ENCODE data around the gene TSPAN9. TPM values are rescaled to one million over a fixed set of nuclear protein-coding genes. Genes with fewer than 3 reads are reported as not detected.

The TSPAN9 gene
- total RNA-seq, 4 donors from 2014 or later, result 27.9 to 49.1 (median 42.0) TPM

GRCh38 chr12:3084742-3085141 lies 7.6 kb downstream of the TSPAN9 start:
- no peak for TF ChIP-seq POLR2A (IDR thresholded peaks at IDR 0.05)
- TF ChIP-seq CTCF (IDR thresholded peaks at IDR 0.05), result no peak
- 86 to 87% methylated on average over 12 of the region's 12 CpGs for WGBS, 2 donors
- no peak overlapping the region for H3K4me3 ChIP-seq (ENCODE audit: low read depth, poor library complexity, severe bottlenecking)
- DNase-seq (ENCODE audit: low spot score in 2 of 2), result no peak
- intact Hi-C loops (cut with DNase I; ENCODE audit: low total_unique reads), result no loop called here

GRCh38 chr12:3085341-3086139 lies 8.4 kb downstream of the TSPAN9 start:
- DNase-seq (ENCODE audit: low spot score in 2 of 2), result no peak
- 56% methylated on average over 18 to 19 of the region's 19 CpGs for WGBS, 2 donors
- TF ChIP-seq POLR2A (IDR thresholded peaks at IDR 0.05) (no peak), CTCF (IDR thresholded peaks at IDR 0.05) (no peak)
- intact Hi-C loops (cut with DNase I; ENCODE audit: low total_unique reads), result no loop called here
- H3K4me3 ChIP-seq (ENCODE audit: low read depth, poor library complexity, severe bottlenecking), result no peak overlapping the region

DNA sequence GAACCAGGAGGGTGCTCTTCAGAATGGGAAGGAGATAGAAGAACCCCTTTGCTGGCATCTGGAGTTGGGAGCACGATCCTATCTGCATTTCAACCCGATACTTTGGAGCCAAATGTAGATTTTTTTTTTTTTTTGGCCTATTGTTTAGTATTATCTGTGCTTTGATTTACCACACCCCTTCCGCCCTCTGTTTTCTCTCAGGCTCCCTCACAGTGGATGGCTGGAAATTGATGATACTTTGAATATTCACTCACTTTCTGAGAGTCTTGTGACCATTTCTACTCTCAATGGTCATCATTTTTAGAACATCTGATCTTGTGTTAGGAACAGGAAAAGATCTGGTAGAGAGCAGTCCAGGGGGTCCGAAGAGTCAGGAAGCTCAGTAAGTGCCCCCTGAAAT lies 9.0 kb downstream of the TSPAN9 start:
- no peak for DNase-seq (ENCODE audit: low spot score in 2 of 2)
- no peak overlapping the region for H3K4me3 ChIP-seq (ENCODE audit: low read depth, poor library complexity, severe bottlenecking)
- intact Hi-C loops (cut with DNase I; ENCODE audit: low total_unique reads), result no loop called here
- 59 to 64% methylated on average over 4 of the region's 4 CpGs for WGBS, 2 donors
- no peak for TF ChIP-seq CTCF (IDR thresholded peaks at IDR 0.05)
- TF ChIP-seq POLR2A (IDR thresholded peaks at IDR 0.05), result no peak

DNA sequence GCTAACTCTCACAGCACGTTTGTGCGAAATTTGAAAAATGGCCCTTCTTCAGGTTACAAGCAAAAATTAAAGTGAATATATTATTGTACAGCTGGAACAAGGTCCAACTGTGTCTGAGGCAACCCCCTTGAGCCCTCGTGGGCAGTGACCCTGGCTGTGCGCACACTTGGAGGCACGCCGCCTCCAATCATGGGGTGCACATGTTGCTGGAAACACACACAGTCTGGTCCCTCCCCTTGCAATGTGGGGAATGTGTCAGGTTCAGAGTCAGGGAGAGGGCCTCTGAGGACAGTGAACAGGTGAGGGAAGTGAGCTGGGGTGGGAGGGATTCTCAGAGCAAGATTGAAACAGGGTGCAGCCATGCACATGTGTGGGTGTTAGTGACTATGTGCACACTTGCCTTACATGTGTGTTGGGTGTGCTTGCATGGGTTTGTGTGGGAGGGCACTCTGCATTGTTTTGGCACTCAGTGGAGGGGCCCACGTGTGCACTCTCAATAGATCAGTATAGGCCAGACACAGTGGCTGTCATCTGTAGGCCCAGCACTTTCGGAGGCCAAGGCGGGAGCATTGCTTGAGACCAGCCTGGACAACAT lies 9.6 kb downstream of the TSPAN9 start:
- H3K4me3 ChIP-seq (ENCODE audit: low read depth, poor library complexity, severe bottlenecking), result no peak overlapping the region
- intact Hi-C loops (cut with DNase I; ENCODE audit: low total_unique reads), result no loop called here
- 82 to 91% methylated on average over 9 of the region's 9 CpGs for WGBS, 2 donors
- TF ChIP-seq POLR2A (IDR thresholded peaks at IDR 0.05) (no peak), CTCF (IDR thresholded peaks at IDR 0.05) (no peak)
- no peak for DNase-seq (ENCODE audit: low spot score in 2 of 2)

DNA sequence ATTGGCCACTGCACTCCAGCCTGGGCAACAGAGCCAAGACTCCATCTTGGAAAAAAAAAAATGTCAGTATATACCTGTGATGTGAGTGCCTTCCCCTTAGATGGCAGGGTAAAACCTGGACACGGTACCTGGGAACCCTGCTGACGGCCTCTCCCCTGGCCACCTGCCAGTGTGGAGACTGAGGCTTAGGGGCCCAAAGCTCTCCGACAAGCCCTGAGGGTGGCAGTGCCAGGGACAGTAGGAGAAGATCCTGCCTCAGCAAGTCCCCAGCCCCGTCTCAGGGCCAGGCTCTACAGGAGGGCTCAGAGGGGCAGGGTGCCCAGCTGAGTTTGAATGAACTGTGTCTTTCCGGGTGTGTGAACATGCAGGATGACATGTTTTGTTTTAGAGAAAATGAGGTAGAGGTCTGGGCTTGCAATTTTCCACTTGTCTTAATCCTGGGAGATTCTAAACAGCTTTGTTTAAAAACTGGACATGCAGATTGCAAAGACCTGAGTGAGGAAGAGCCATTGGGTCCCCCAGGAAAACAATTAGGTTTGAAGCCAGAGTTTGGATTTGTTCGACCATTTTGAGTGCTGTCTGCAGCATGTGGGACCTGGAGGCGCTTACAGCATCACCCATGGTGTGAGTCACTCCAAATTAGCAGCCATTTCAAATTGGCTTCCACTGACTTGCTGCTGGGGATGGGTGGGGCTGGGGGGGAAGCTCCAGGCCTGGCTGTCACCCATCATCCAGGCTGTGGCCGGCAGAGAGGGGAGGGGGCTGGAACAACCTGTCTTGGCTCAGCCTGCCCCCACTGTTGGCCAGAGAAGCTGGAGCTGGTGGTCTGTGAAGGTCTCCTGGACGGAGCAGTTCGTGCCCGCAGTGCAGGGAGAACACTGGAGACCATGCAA lies 10.8 kb downstream of the TSPAN9 start:
- TF ChIP-seq POLR2A (IDR thresholded peaks at IDR 0.05), result no peak
- TF ChIP-seq CTCF (IDR thresholded peaks at IDR 0.05), result no peak
- WGBS, 2 donors, result 51 to 53% methylated on average over 11 of the region's 11 CpGs

More for the DNA sequence above, 10.8 kb downstream of the TSPAN9 start:
- intact Hi-C loops (cut with DNase I; ENCODE audit: low total_unique reads), result no loop called here
- no peak overlapping the region for H3K4me3 ChIP-seq (ENCODE audit: low read depth, poor library complexity, severe bottlenecking)
- DNase-seq (ENCODE audit: low spot score in 2 of 2), result no peak

Data from lower leg skin (tissue), 4 donors.